SKM-1 treated with dmso at 0.1 percent for 144 hours (cell line): ENCODE results near the gene CLASP1.
"Not testable (repeated sequence)": the region's sequence is repeated elsewhere in the genome, so short reads cannot be mapped to it uniquely, and the experiment has no call there.

Source experiments
- DNase-seq: peaks from one replicate; lab custom pipeline; 2025; ENCODE audit not compliant: unreplicated experiment; lab: John Stamatoyannopoulos, UW

Gene CLASP1

GRCh38 chr2:121649149-121649595 lies at the start of gene CLASP1:
TSS of gene CLASP1 (minus strand) at chr2:121649462. CDS start at chr2:121605895, 43,567 bp downstream.
- DNase-seq: no peak

DNA sequence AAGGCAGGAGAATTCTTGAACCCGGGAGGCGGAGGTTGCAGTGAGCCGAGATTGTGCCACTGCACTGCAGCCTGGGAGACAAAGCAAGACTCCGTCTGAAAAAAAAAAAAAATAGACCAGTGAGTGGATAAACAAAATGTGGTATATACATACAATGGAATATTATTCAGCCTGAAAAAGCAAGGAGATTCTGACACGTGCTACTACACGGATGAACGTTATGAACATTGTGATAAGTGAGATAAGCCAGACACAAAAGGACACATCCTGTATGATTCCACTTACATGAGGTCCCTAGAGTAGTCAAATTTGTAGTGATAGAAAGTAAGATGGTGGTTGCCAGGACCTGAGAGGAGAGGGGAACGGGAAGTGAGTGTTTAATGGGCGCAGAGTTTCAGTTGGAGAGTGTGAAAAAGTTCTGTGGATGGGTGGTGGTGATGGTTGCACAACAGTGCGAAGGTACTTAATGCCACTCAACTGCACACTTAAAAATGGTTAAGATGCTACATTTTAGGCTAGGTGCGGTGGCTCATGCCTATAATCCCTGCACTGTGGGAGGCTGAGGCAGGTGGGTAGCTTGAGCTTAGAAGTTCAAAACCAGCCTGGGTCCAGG lies 49.2 kb upstream of the CLASP1 start:
- DNase-seq: peak; percentile 36

DNA sequence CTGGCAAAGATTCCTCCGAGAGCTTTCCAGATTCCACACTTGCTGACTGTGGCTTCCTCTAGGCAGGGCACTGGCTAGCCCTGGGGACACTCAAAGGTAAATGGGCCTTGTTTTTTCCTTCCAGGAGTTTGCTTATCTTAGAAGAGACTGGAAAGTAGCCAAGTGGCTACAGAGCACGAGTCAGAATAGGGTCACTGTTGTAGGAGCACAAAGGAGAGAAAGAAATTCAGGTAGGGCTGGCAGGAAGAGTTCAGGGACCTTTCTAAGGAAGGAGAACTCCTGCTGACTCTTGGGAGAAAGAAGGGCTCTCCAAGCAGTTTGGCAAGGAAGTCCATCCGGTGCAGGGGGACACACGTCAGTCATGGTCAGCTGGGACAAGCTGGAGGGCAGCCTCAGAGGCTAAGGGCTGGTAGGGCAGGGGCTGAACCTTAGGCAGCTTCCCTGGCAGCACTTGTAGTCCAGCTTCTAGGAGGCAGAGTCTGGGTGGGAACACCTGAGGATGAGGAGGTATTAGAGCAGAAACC lies 47.9 kb upstream of the CLASP1 start:
- DNase-seq: no peak

GRCh38 chr2:121696410-121696930 lies 47.2 kb upstream of the CLASP1 start:
- no peak for DNase-seq

GRCh38 chr2:121695171-121695451 lies 45.8 kb upstream of the CLASP1 start:
- no peak for DNase-seq

GRCh38 chr2:121694398-121695170 lies 45.3 kb upstream of the CLASP1 start:
- no peak for DNase-seq

DNA sequence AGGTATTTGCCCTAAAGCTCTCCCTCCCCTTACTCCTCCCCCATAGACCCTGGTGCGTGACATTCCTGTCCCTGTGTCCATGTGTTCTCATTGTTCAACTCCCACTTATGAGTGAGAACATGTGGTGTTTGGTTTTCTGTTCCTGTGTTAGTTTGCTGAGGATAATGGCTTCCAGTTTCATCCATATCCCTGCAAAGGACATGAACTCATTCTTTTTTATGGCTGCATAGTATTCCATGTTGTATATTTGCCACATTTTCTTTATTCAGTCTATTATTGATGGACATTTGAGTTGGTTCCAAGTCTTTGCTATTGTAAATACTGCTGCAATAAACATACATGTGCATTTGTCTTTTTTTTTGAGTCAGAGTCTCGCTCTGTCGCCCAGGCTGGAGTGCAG lies 41.3 kb upstream of the CLASP1 start:
- DNase-seq: not testable (repeated sequence)

DNA sequence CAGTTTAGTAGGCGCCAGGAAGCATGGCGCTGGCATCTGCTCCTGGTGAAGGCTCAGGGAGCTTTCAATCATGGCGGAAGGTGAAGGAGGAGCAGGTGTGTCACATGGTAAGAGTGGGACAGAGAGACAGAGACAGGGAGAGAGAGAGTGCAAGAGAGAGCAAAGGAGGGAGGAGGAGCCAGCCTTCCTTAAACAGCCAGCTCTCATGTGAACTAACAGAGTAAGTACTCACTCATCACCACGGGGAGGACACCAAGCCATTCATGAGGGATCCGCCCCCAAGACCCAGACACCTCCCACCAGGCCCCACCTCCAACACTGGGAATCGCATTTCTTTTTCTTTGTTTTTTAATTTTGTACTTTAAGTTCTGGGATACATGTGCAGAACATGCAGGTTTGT lies 40.8 kb upstream of the CLASP1 start:
- DNase-seq: no peak

- no peak for DNase-seq
Observed at GRCh38 chr2:121689356-121689755, 40.1 kb upstream of the CLASP1 start.

- no peak for DNase-seq
Observed at GRCh38 chr2:121688820-121689219, 39.6 kb upstream of the CLASP1 start.

DNA sequence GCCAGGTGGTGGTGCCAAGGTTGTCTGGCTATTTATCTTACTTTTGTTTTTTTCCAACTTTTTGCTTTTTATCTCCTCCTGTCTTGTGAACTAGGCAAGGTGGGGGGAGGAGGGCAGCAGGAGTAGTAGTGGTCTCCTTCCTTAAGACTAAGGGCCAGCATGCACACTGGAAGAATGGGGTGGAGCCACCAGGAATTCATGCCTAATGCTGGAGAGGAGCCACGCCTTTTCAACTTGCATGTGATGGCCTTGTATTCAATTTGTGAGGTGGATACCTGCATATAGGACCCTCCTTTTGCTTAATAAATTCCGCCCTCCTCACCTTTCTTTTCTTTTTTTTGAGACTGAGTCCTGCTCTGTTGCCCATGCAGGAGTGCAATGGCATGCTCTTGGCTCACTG lies 37.6 kb upstream of the CLASP1 start:
- no peak for DNase-seq

- no peak for DNase-seq
Observed at GRCh38 chr2:121686218-121686617, 37.0 kb upstream of the CLASP1 start.

GRCh38 chr2:121682396-121683298 lies 33.4 kb upstream of the CLASP1 start:
- no peak for DNase-seq

- no peak for DNase-seq
Observed at GRCh38 chr2:121677855-121678254, 28.6 kb upstream of the CLASP1 start.

DNA sequence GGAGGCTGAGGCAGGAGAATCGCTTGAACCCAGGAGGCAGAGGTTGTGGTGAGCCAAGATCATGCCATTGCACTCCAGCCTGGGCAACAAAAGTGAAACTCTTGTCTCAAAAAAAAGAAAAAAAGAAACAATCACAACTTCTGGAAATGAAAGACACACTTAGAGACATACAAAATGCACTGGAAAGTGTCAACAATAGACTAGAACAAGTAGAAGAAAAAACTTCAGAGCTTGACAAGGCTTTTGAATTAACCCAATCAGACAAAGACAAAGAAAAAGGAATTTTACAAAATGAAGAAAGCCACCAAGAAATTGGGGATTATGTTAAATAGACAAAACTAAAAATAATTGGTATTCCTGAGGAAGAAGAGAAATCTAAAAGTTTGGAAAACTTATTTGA lies 22.4 kb upstream of the CLASP1 start:
- not testable (repeated sequence) for DNase-seq

DNA sequence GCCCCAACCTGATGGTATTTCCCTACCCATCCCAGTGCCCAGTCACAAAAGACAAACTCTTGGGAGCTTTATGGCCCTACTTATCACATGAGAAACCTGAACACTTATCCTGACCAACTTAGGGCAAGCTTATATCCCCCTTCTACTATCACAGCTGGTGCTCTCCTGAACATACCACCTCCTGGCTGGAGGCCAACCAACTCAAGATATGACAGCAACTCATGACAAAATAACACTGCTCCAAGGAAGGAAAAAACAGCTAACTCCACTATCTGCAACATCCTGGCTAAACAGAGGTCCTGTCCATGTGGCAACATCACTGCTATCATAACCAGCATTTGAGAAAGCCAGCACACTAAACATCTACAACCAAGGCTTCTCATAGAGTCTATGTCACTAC lies 20.9 kb upstream of the CLASP1 start:
- no peak for DNase-seq

GRCh38 chr2:121667618-121668017 lies 18.4 kb upstream of the CLASP1 start:
- DNase-seq: no peak

- no peak for DNase-seq
Observed at GRCh38 chr2:121666042-121666441, 16.8 kb upstream of the CLASP1 start.

DNA sequence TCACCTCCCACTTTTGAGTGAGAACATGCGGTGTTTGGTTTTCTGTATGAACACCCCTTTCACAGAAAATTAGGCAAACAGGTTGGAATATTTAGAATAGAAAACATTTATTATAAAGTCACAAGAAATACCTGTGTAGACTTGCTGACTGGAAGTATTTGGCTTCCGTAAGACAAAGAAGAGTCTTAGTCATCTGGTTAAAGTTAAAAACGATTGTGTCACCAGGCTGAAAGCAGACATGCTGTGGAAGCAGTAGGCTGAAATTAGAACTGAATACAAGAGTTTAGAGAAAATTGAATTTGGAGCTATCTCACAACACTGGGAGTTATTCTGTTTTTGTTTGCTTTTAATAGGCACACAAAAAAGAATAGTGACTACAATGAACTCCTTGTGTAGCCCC lies 16.2 kb upstream of the CLASP1 start:
- DNase-seq: no peak

DNA sequence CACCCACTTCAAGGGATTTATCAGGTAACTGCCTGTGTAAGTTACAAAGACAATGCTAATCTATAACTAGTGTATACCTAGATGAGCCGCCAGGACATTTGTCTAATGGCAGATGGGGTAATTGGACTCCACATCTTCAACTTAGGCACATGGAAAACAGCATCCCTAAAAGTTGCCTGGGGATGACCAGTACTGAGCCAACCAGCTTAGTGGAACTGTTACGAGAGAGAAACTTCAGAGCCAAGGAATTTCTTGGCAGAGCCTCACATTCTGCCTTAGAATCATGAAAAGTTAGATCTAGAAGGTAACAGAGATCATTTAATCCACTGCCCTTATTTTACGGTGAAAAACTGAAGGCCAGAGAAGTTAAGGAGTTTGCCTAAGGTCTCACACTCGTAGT lies 15.5 kb upstream of the CLASP1 start:
- DNase-seq: no peak

DNA sequence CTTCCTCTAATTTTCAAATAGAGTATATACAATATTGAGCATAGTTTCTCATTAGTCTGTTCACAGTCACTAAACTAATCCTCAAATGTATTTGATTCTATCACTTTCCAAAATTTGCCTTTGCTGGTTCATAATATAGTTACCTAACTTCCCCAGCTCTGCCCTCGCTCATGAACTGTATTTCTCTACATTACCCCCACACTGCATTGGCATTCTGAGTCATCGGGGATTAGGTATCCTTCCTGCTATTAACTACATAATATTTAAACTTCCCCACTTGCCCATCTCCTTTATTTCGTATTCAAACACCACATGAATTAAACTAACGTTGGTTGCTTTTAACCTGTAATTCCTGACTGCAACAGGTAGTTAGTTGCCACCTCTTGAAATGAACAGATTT lies 14.8 kb upstream of the CLASP1 start:
- no peak for DNase-seq
